Measurements from ENCODE around the gene TOE1.

- TF ChIP-seq CTCF (IDR thresholded peaks at IDR 0.05; ENCODE audit: low read length) (no peak), EZH2 (IDR thresholded peaks at IDR 0.05; ENCODE audit: borderline replicate concordance, low read length) (no peak)
These were observed 46.2 kb downstream of the TOE1 start for GRCh38 chr1:45386219-45386618.

Data from OCI-LY1 (cell line).